ENCODE data around the gene DUSP18. TPM values are rescaled to one million over a fixed set of nuclear protein-coding genes. Genes with fewer than 3 reads are reported as not detected.
"Not testable (repeated sequence)": the region's sequence is repeated elsewhere in the genome, so short reads cannot be mapped to it uniquely, and the experiment has no call there.

The DUSP18 gene
- polyA plus RNA-seq (ENCODE audit: insufficient read length in 4 of 4) = 10 to 100 TPM in 1 of 4 donors, 1 to 10 TPM in 3; 4.5 to 10.7 (median 6.6) TPM

- peak; percentile 68 to 80 (median 78) for DNase-seq (ENCODE audit: low read depth in 4 of 4, low spot score in 3 of 4)
Measured at GRCh38 chr22:30667494-30668385, at the start of gene DUSP18. DUSP18 (minus strand) TSS chr22:30667875; CDS start chr22:30664003, 3,872 bp downstream.

GRCh38 chr22:30714062-30714461 lies 46.4 kb upstream of the DUSP18 start:
- no peak for DNase-seq (ENCODE audit: low read depth in 4 of 4, low spot score in 3 of 4)

- no peak for DNase-seq (ENCODE audit: low read depth in 4 of 4, low spot score in 3 of 4)
Measured at GRCh38 chr22:30712094-30712493, 44.4 kb upstream of the DUSP18 start.

DNA sequence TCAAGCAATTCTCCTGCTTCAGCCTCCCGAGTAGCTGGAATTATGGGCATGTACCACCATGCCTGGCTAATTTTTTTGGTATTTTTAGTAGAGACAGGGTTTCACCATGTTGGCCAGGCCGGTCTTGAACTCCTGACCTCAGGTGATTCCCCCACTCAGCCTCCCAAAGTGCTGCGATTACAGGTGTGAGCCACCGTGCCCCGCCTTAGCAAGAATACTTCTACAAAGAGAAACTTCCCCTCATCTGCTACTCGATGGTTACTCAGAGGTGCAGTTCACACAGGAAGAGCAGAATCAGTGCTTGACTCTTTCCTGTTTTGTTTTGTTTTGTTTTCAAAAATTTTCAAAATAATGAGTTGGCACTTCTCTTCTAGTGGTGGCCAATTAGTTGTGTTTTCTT lies 42.3 kb upstream of the DUSP18 start:
- not testable (repeated sequence) for DNase-seq (ENCODE audit: low read depth in 4 of 4, low spot score in 3 of 4)

DNA sequence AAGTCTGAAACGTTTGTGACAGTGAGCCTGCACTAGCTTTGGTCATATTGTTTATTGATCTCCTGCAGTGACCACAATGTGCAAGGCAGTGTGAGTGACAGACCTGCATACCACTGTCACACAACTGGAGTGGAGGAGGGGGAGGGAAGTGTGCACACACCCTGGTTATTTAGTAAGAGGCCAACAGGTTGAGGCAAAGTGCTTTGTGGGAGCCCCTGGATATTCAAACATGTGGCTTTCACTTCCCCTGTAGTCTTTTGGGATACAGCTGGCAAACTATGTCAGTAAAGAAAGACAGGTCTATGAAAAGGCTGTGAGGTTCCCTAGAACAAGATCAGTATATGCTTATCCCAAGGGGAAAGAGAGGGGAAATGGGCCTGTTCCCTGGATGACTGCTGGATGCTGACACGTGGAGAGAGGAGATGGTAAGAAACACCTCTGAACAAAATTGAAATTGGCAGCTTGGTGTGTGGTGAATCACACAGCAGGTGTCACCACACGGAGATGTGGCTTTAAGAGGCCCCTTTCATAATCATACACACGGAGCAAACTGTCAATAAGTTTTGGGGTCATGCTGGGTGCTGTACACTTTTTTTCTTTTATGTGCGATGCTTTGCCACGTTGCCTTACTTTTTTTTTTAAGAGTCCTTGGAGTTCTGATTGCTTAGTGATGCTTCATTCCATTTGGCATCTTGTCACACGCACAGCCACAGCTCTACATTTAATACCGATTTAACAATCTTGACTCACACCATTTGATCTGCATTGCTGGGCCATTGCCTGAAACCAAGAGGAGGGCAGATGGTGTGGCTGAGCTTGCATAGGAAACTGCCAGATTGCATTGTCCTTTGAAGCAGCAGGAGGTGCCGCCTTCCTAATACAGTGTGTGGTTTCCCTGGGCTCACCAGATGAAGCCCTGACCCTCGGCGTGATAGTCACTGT lies 38.3 kb upstream of the DUSP18 start:
- DNase-seq (ENCODE audit: low read depth in 4 of 4, low spot score in 3 of 4) = no peak

DNA sequence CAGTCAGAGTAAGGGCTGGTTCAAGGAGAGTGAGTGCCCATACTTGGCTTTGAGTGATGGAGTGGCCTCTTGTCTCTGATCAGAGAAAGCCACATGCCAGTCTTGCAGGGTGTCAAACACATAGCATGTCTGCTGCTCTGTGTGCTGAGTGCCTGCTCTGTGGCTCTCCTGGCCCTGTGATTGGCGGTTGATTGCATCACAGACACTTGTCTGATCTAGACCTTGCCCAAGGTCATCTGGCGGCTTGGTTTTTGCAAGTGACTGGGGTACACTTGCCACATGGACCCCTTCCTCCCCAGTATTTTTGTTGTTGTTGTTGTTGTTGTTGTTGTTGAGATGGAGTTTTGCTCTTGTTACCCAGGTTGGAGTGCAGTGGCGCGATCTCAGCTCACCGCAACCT lies 37.3 kb upstream of the DUSP18 start:
- DNase-seq (ENCODE audit: low read depth in 4 of 4, low spot score in 3 of 4) = no peak

- DNase-seq (ENCODE audit: low read depth in 4 of 4, low spot score in 3 of 4) = no peak
Measured at GRCh38 chr22:30702856-30703255, 35.2 kb upstream of the DUSP18 start.

DNA sequence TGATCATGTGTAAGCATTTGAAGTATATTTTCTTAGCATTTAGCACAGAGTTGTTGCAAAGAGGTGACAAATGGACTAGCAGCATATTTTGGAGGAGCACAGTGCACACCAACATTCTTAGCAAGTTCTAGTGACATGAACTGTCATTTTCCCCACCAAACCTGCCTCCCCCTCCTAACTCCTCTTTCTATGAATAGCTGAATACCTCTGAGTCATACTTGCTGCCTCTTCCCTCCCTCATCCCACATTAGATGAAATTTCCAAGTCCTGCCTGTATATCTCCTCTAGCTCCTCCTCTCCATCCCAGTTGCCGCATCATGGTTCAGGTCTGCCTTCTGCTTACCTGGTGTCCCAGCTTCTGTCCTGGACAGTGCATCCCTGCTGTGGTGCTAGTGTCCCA lies 34.2 kb upstream of the DUSP18 start:
- no peak for DNase-seq (ENCODE audit: low read depth in 4 of 4, low spot score in 3 of 4)

- DNase-seq (ENCODE audit: low read depth in 4 of 4, low spot score in 3 of 4) = no peak
Measured at GRCh38 chr22:30697975-30698374, 30.3 kb upstream of the DUSP18 start.

DNA sequence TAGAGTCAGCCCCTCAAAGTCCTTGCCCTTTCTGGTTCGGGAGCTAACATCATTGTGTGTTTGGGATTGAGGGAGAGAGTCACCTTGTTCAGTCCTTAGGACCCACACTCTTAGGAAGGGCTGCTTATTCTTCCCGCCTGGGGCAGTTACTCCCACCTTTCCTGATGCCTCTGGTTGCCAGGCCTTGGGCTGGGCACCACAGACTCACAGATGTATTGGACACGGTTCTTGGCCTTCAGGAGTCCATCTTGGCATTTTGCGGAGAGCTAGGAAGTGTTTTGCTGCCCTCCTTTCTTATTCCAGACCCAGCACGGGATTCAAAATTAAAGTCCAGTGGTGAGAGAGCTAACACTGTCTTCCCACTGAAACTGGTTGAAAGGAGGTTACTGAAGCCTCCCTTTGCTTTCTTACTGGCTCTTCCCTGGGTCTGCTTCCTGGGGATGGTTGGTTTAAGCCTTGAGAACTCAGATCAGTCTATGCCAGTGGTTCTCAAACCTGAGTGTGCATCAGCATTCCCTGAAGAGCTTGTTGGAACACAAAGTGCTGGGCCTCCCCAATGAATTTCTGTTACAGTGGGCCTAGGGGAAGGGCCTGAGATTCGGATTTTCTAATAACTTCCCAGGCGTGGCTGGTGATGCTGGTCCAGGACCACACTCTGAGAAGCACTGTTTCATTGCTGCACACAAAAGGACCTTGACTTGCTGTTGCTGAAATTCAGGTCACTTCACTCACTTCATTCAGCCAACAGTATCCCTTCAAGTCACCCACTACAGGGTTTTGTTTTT lies 28.4 kb upstream of the DUSP18 start:
- no peak for DNase-seq (ENCODE audit: low read depth in 4 of 4, low spot score in 3 of 4)

- no peak for DNase-seq (ENCODE audit: low read depth in 4 of 4, low spot score in 3 of 4)
Measured at GRCh38 chr22:30695351-30695851, 27.7 kb upstream of the DUSP18 start.

DNA sequence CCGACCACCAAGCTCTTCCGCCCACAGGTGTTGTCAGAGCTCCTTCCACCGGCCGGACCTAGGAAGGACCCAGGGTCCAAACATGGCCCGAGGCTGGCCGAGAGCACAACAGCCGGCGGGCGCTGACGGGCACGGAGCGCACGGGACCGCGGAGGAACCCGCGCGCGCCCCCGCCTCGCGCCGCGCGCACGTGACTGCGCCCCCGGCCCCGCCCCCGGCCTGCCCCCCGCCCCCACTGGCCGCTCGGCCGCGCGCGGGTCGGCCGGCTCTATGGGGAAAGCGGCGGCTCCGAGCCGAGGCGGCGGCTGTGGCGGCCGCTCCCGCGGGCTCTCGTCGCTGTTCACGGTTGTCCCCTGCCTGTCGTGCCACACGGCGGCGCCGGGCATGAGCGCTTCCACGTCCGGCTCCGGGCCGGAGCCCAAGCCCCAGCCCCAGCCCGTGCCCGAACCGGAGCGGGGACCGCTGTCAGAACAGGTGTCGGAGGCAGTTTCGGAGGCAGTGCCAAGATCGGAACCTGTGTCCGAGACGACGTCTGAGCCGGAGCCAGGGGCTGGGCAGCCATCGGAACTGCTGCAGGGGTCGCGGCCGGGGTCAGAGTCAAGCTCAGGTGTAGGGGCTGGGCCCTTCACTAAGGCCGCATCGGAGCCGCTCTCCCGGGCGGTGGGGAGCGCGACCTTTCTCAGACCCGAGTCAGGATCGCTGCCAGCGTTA lies 27.1 kb upstream of the DUSP18 start, which contains the start of gene OSBP2:
TSS of gene OSBP2 (plus strand) at position 235 of the 711 bp plus-strand sequence. CDS start at position 271, 36 bp downstream.
- DNase-seq (ENCODE audit: low read depth in 4 of 4, low spot score in 3 of 4) = peak in 1 of 4 donors; percentile 14

GRCh38 chr22:30694171-30694639 lies 26.5 kb upstream of the DUSP18 start:
- peak; percentile 24 to 35 (median 31) for DNase-seq (ENCODE audit: low read depth in 4 of 4, low spot score in 3 of 4)

DNA sequence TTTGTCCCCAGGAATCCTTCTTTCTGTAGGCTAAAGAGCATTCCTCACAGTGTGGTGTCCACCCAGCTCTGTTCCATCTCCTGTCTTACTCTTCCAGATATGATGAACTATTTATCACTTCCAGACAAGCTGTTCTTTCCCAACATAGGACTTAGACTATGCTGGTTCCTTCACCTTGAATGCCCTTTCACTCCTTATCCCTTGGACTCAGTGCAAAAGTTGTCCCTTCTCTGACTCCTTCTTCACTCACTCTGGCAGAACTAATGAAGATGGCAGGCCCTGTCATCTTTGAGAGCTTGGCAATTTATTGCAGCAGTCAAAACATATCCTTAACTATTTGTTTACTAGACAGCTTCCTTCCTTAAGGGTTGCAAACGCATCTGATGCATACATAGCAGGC lies 23.5 kb upstream of the DUSP18 start:
- DNase-seq (ENCODE audit: low read depth in 4 of 4, low spot score in 3 of 4) = no peak

DNA sequence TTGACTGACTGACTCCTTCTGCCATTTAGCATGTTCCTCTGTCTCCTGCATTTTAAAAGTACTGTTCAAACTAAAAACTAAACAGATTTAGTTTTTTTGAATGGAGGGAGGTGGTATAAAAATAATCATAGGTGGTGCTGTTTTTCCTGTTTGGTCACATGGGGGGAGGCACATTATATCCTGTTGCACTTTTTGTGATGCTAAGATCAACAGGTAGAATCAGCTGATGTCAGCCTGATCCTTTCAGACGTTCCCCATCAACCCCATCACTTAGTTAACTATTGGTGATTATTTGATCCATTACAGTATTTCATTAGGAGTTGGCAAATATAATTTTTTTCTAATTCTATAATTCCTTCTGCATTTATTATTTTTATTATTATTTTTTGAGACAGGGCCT lies 21.9 kb upstream of the DUSP18 start:
- DNase-seq (ENCODE audit: low read depth in 4 of 4, low spot score in 3 of 4) = no peak

GRCh38 chr22:30687358-30687757 lies 19.7 kb upstream of the DUSP18 start:
- no peak for DNase-seq (ENCODE audit: low read depth in 4 of 4, low spot score in 3 of 4)

DNA sequence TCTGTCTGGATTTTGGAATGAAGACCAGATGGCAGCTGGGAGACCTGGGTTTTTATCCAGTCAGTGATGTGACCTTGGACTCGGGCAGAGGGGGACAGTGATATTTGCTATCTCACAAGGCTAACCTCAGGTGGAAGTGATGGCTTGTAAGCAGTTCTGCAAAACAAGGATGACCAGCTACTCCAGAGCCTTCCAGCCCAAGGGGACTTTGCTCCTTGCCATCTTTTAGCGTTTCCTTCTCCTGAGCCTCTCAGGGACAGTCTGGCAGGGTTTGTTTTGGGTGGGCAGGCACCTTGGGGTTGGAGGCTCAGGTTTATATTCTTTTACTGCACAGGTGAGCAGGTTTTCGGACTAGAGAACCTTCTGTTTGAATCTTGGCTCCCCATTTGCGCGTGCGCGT lies 17.5 kb upstream of the DUSP18 start:
- DNase-seq (ENCODE audit: low read depth in 4 of 4, low spot score in 3 of 4) = no peak

DNA sequence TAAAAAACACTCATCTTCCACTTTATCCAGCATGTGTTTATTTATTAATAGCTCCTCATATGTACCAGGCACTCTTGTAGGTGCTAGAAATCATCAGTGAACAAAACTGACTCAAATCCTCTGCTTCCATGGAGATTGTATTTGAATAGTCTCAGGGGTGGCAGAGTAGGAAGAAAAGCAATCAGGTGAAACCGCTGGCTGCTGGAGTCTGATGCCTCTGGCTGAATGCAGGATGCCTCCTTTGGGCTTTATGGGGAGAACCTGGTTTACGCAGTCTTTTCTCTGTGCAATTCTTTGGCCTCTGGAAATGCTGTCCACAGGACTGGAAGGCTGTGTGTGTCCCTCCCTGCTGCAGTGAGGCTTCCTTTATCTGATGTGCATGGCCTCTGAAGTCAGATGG lies 14.2 kb upstream of the DUSP18 start:
- DNase-seq (ENCODE audit: low read depth in 4 of 4, low spot score in 3 of 4) = no peak

DNA sequence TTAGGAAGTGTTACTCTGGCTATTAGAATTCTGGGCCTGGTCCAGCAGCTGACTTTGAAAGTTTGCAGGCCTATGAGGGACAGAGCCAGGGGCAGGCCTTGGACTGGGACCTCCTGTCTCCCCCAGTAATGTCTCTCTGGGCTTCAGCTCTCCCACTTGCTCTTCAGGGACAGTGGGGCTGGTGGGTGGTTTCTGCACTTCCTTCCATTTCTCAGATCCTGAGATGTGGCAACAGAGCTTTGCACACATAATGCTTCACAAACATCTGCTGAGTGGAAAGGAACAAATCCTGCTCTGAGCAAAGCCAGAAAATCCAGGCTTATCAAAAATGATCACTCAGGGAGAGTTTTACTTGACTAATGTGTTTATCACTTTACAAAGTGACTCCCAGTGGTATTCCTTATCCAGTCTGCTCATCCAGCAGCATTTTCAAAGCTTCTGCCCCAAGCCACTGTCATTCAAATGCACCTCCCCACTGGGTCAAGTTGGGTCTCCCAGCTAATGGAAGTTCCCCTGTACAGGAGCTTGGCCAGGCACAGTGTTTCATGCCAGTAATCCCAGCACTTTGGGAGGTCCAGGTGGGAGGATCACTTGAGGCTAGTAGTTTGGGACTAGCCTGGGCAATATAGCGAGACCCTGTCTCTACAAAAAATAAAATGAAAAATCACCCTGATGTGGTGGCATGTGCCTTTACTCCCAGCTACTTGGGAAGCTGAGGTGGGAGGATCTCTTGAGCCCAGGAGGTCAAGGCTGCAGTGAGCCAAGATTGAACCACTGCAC lies 13.5 kb upstream of the DUSP18 start:
- DNase-seq (ENCODE audit: low read depth in 4 of 4, low spot score in 3 of 4) = no peak

All from left renal pelvis (tissue), 4 donors.